Measurements from ENCODE around the gene CHD5.

Gene CHD5

GRCh38 chr1:6172549-6172948, 7.6 kb downstream of the CHD5 start:
- TF ChIP-seq CTCF (IDR thresholded peaks at IDR 0.05; ENCODE audit: insufficient read depth, low read depth, low read length, missing control alignments): no peak
- DNase-seq (ENCODE audit: low read depth): no peak
- no peak overlapping the region for H3K4me3 ChIP-seq (ENCODE audit: low read depth, low read length)

- TF ChIP-seq CTCF (IDR thresholded peaks at IDR 0.05; ENCODE audit: insufficient read depth, low read depth, low read length, missing control alignments): no peak
- no peak for DNase-seq (ENCODE audit: low read depth)
- no peak overlapping the region for H3K4me3 ChIP-seq (ENCODE audit: low read depth, low read length)
Observed at GRCh38 chr1:6171548-6172124, 8.5 kb downstream of the CHD5 start.

GRCh38 chr1:6170742-6171201, 9.3 kb downstream of the CHD5 start:
- DNase-seq (ENCODE audit: low read depth): no peak

GRCh38 chr1:6170116-6170741, 9.9 kb downstream of the CHD5 start:
- TF ChIP-seq CTCF (IDR thresholded peaks at IDR 0.05; ENCODE audit: insufficient read depth, low read depth, low read length, missing control alignments): no peak
- no peak for DNase-seq (ENCODE audit: low read depth)
- no peak overlapping the region for H3K4me3 ChIP-seq (ENCODE audit: low read depth, low read length)

More at GRCh38 chr1:6170742-6171201, 9.3 kb downstream of the CHD5 start:
- no peak overlapping the region for H3K4me3 ChIP-seq (ENCODE audit: low read depth, low read length)
- no peak for TF ChIP-seq CTCF (IDR thresholded peaks at IDR 0.05; ENCODE audit: insufficient read depth, low read depth, low read length, missing control alignments)

- DNase-seq (ENCODE audit: low read depth): no peak
- no peak for TF ChIP-seq CTCF (IDR thresholded peaks at IDR 0.05; ENCODE audit: insufficient read depth, low read depth, low read length, missing control alignments)
- H3K4me3 ChIP-seq (ENCODE audit: low read depth, low read length): no peak overlapping the region
Observed at GRCh38 chr1:6168947-6169586, 11.1 kb downstream of the CHD5 start.

- no peak for DNase-seq (ENCODE audit: low read depth)
- no peak for TF ChIP-seq CTCF (IDR thresholded peaks at IDR 0.05; ENCODE audit: insufficient read depth, low read depth, low read length, missing control alignments)
- no peak overlapping the region for H3K4me3 ChIP-seq (ENCODE audit: low read depth, low read length)
Observed at GRCh38 chr1:6167391-6168303, 12.5 kb downstream of the CHD5 start.
